SU-DHL-6 (cell line): ENCODE measurements around the gene SERPINI1.

Source experiments
- EZH2phosphoT487 ChIP-seq: fragments of 200-600 bp; sonication (generic), shearing (Covaris generic); conservative IDR thresholded peaks from 2 replicates; pipeline ENCODE4 v1.6.1; 2018; ENCODE audit warnings: mild to moderate bottlenecking, antibody characterized with exemption, low read length, moderate library complexity, mixed read lengths
- TF ChIP-seq, protein P1 (sequence below): fragments of 200-600 bp; sonication (generic); IDR thresholded peaks from one replicate; pipeline ENCODE4 v1.5.1; 2017; ENCODE audit warnings: antibody characterized with exemption, mild to moderate bottlenecking, low read length, moderate library complexity; ENCODE audit not compliant: insufficient read depth, poor library complexity, severe bottlenecking

DNA sequence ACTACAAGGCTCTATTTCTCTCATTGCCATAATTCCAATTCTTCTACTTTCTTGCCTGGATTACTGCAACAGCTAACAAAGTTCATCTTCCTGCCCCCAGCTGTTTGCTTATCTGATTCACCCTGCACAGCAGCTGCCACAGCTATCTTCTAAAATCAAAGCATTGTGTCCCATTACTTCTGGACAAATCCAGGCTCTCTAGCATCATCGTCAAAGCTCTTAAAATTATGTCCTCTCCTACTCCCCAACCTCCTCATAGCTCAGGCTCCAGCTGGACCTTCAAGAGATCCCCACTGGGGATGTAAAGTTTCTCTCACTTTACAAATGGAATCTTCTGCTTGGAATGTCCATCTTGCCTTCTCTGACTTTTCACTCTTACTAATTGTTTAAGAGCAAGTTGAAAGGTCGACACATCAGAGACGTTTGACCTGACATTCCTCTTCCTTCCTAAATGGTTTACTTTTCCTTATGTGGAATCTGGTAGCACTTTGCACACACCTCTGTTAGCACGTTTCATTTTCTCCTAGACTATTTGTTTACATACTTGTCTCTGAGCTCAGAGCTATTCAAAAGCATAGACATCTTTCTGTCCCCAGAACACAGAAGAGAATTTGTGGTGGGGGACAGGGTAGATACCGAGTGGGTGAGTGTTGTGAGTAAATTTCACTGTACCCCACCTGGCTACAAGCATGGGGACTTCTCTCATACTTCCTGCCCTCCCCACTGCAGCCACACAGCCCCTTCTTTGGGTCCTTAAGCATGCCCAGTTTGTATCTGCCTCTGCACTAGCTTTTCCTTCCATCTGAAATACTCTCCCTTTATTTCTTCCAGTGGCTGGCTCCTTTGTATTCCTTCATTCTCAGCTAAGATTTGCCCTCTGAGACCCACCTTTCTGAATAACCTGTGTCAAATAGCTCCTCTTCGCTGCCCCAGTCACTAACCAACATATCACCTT, 77.9 kb downstream of the SERPINI1 start:
- TF ChIP-seq, protein P1, sequence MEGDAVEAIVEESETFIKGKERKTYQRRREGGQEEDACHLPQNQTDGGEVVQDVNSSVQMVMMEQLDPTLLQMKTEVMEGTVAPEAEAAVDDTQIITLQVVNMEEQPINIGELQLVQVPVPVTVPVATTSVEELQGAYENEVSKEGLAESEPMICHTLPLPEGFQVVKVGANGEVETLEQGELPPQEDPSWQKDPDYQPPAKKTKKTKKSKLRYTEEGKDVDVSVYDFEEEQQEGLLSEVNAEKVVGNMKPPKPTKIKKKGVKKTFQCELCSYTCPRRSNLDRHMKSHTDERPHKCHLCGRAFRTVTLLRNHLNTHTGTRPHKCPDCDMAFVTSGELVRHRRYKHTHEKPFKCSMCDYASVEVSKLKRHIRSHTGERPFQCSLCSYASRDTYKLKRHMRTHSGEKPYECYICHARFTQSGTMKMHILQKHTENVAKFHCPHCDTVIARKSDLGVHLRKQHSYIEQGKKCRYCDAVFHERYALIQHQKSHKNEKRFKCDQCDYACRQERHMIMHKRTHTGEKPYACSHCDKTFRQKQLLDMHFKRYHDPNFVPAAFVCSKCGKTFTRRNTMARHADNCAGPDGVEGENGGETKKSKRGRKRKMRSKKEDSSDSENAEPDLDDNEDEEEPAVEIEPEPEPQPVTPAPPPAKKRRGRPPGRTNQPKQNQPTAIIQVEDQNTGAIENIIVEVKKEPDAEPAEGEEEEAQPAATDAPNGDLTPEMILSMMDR, result no peak
- no peak for TF ChIP-seq EZH2phosphoT487
